ENCODE measurements around the gene IFT25.

DNA sequence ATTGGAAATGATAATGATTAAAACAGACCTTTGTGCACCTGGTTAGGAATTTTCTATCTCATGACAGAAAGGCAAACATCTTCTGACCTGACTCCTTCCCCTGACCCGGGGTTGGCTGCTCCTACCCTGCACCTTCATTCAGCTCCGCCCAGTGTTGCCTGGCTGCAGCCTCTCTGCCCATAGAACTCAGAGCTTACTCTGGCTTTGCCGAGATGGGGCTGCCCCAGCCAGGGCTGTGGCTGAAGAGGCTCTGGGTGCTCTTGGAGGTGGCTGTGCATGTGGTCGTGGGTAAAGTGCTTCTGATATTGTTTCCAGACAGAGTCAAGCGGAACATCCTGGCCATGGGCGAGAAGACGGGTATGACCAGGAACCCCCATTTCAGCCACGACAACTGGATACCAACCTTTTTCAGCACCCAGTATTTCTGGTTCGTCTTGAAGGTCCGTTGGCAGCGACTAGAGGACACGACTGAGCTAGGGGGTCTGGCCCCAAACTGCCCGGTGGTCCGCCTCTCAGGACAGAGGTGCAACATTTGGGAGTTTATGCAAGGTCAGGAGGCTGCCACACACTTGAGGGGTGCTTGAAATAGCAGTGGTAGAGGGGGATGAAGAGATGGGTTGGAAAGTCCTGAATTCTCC, 51.4 kb downstream of the IFT25 start, which contains the start of gene DIO1:
- TF ChIP-seq, protein P1, sequence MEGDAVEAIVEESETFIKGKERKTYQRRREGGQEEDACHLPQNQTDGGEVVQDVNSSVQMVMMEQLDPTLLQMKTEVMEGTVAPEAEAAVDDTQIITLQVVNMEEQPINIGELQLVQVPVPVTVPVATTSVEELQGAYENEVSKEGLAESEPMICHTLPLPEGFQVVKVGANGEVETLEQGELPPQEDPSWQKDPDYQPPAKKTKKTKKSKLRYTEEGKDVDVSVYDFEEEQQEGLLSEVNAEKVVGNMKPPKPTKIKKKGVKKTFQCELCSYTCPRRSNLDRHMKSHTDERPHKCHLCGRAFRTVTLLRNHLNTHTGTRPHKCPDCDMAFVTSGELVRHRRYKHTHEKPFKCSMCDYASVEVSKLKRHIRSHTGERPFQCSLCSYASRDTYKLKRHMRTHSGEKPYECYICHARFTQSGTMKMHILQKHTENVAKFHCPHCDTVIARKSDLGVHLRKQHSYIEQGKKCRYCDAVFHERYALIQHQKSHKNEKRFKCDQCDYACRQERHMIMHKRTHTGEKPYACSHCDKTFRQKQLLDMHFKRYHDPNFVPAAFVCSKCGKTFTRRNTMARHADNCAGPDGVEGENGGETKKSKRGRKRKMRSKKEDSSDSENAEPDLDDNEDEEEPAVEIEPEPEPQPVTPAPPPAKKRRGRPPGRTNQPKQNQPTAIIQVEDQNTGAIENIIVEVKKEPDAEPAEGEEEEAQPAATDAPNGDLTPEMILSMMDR (IDR thresholded peaks at IDR 0.05): no peak
- TF ChIP-seq POLR2A (IDR thresholded peaks at IDR 0.05) (no peak), POLR2AphosphoS5 (IDR thresholded peaks at IDR 0.05; ENCODE audit: insufficient read depth in 1 of 2, low read depth in 1 of 2) (no peak)
